Keratinocyte (primary cell): ENCODE results near the gene CDK13. TPM values are rescaled to one million over a fixed set of nuclear protein-coding genes. Genes with fewer than 3 reads are reported as not detected.

ENCODE experiments used
- DNase-seq: peaks from one replicate; pipeline ENCODE4 v3.0.0-alpha.2; 2011; ENCODE audit warnings: low read depth, missing footprints, low spot score
- FAIRE-seq: peaks from 2 replicates; lab custom pipeline; 2011; peaks lifted over from hg19 to GRCh38; lab: Jason Lieb, UNC
- H2AFZ ChIP-seq: 2 replicates; pipeline ENCODE4 v1.6.0; 2012; ENCODE audit warnings: low read length, control low read depth, inconsistent platforms; ENCODE audit not compliant: control insufficient read depth
- H3K27ac ChIP-seq: 2 replicates; pipeline ENCODE4 v1.5.1; 2011; ENCODE audit warnings: low read length; ENCODE audit not compliant: control insufficient read depth, insufficient read depth
- H3K27me3 ChIP-seq: 3 replicates; pipeline ENCODE4 v1.6.0; 2011; ENCODE audit warnings: low read length; ENCODE audit not compliant: control insufficient read depth, insufficient read depth; ENCODE audit errors: extremely low read depth
- H3K36me3 ChIP-seq, 2 experiments: 2 replicates in 1 of 2; 3 replicates in 1 of 2; pipeline ENCODE4 v1.5.1; 2011; ENCODE audit warnings: low read length in 2 of 2, mild to moderate bottlenecking in 1 of 2; ENCODE audit not compliant: control insufficient read depth in 2 of 2, insufficient read depth in 2 of 2; ENCODE audit errors: extremely low read depth in 1 of 2
- H3K4me1 ChIP-seq: 3 replicates; pipeline ENCODE4 v1.5.1; 2011; ENCODE audit warnings: low read length; ENCODE audit not compliant: control insufficient read depth, insufficient read depth; ENCODE audit errors: extremely low read depth
- H3K4me2 ChIP-seq: 3 replicates; pipeline ENCODE4 v1.6.0; 2011; ENCODE audit warnings: low read depth, low read length; ENCODE audit not compliant: control insufficient read depth, insufficient read depth; ENCODE audit errors: extremely low read depth
- H3K4me3 ChIP-seq, 3 experiments: fragments of 200-600 bp in 1 of 3; sonication (generic) in 1 of 3; 2 replicates in 2 of 3; 3 replicates in 1 of 3; pipeline ENCODE4 v1.5.1; 2011 to 2016; ENCODE audit warnings: low read length in 3 of 3, mild to moderate bottlenecking in 3 of 3, control low read depth in 2 of 3, inconsistent platforms in 1 of 3, low read depth in 1 of 3, mixed read lengths in 1 of 3, mixed run types in 1 of 3, moderate library complexity in 1 of 3; ENCODE audit not compliant: control insufficient read depth in 2 of 3, insufficient read depth in 2 of 3; ENCODE audit errors: extremely low read depth in 1 of 3
- H3K79me2 ChIP-seq: 2 replicates; pipeline ENCODE4 v1.6.0; 2012; ENCODE audit warnings: low read length; ENCODE audit not compliant: control insufficient read depth, insufficient read depth
- H3K9ac ChIP-seq: 3 replicates; pipeline ENCODE4 v1.6.0; 2011; ENCODE audit warnings: low read length; ENCODE audit not compliant: control insufficient read depth, insufficient read depth; ENCODE audit errors: extremely low read depth
- H3K9me1 ChIP-seq: 3 replicates; pipeline ENCODE4 v1.6.0; 2011; ENCODE audit warnings: low read length; ENCODE audit not compliant: control insufficient read depth, insufficient read depth; ENCODE audit errors: extremely low read depth
- H3K9me3 ChIP-seq: 2 replicates; pipeline ENCODE4 v1.5.1; 2012; ENCODE audit warnings: low read depth, low read length; ENCODE audit not compliant: control insufficient read depth
- H4K20me1 ChIP-seq: 3 replicates; pipeline ENCODE4 v1.6.0; 2011; ENCODE audit warnings: low read length; ENCODE audit not compliant: control insufficient read depth, insufficient read depth; ENCODE audit errors: extremely low read depth
- CTCF ChIP-seq, 3 experiments: IDR thresholded peaks in 1 of 3; conservative IDR thresholded peaks in 1 of 3; optimal IDR thresholded peaks in 1 of 3; 2 replicates in 2 of 3; 3 replicates in 1 of 3; pipeline versions ENCODE3 to v1.5.1; 2011; ENCODE audit warnings: low read length in 3 of 3, mild to moderate bottlenecking in 3 of 3, moderate library complexity in 2 of 3, control low read depth in 1 of 3, inconsistent platforms in 1 of 3; ENCODE audit not compliant: insufficient read depth in 2 of 3; ENCODE audit errors: extremely low read depth in 1 of 3
- EZH2 ChIP-seq: IDR thresholded peaks from one replicate; pipeline ENCODE4 v1.6.1; 2012; ENCODE audit warnings: inconsistent platforms, mild to moderate bottlenecking, low read length, moderate library complexity
- dilution Hi-C: fragments of 300-500 bp; cut with MboI; formaldehyde crosslinking; loops from one replicate; pipeline ENCODE4 v1.7.0; 2020; ENCODE audit warnings: low sequenced_read_pairs; ENCODE audit not compliant: extremely low pct_ligation_motif_present
- polyA plus RNA-seq, 5 experiments: library from polyadenylated mRNA; depleted of rRNA in 3 of 5; stranded (reverse) in 3 of 5; stranded (forward) in 1 of 5; unstranded in 1 of 5; fragments of >200 nt; gene quantifications; 1 replicate in 1 of 5; 2 replicates in 3 of 5; 3 replicates in 1 of 5; pipeline versions ENCODE4 v1.2.1 to v1.2.3, GENCODE V29; 2011 to 2012; ENCODE audit warnings: missing spikeins in 2 of 5, low read depth in 1 of 5, low replicate concordance in 1 of 5

CDK13 gene
- polyA plus RNA-seq, 1 donor (not counting 4 experiments of a cell fraction or from before 2014, with no cell fraction given) = 25.4 TPM

GRCh38 chr7:39973801-39974200 lies 23.7 kb downstream of the CDK13 start:
- TF ChIP-seq EZH2 (no peak), CTCF (optimal IDR thresholded peaks at IDR 0.05 in 1 of 3, IDR thresholded peaks at IDR 0.05 in 1 of 3, conservative IDR thresholded peaks at IDR 0.05 in 1 of 3; ENCODE audit: extremely low read depth in 1 of 3, insufficient read depth in 2 of 3, low read length in 3 of 3) (no peak)
- Histone ChIP-seq H3K9ac (no peak overlapping the region), H3K27me3 (no peaks in the 10 kb centered on the region), H3K27ac (no peak overlapping the region), H2AFZ (no peak overlapping the region), H3K9me3 (no peaks in the 10 kb centered on the region), H4K20me1 (peaks cover 4% of the 10 kb centered on the region), H3K79me2 (peaks cover 98% of the 10 kb centered on the region), H3K4me1 (peaks cover 13% of the 10 kb centered on the region), H3K4me2 (no peak overlapping the region), H3K9me1 (peaks cover 2% of the 10 kb centered on the region), H3K4me3 (no peak overlapping the region), H3K36me3 (no peaks in the 10 kb centered on the region)
- DNase-seq (no peak), FAIRE-seq (no peak)
- dilution Hi-C loops = no loop called here

DNA sequence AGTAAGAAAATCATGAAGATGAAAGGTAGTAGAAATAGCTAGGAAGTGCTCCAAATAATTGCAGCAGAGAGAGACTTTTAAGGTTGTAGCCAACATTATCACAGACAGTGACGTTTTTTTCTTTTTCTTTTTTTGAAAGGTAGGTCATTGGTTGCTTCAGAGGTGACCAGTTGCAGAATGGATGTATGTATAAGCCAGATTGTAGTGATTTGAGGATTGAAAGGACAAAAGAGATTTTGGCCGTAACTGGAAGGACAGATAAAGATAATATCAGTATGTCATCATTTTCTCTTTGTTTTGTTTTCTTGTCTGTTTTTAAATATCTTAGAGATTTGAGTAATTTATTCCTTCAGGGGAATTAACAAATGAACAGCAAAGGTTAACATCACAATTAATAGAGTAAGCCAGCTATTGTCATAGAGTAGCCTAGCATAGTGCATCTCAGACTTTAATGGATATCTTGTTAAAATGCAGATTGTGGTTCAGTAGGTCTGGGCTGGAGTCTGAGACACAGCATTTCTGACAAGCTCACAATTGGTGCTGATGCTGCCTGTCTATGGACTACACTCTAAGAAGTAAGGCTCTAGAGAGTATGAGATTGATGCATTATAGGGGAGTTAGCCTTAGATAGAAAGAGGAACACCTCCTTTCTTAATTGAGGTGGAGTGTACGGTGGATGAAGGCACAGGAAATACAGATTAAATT lies 28.3 kb downstream of the CDK13 start:
- no peaks in the 10 kb centered on the region for H3K9me3 ChIP-seq
- no peak overlapping the region for H3K4me2 ChIP-seq
- FAIRE-seq (no peak), DNase-seq (no peak)
- H2AFZ ChIP-seq = no peak overlapping the region
- no peak for TF ChIP-seq CTCF (optimal IDR thresholded peaks at IDR 0.05 in 1 of 3, IDR thresholded peaks at IDR 0.05 in 1 of 3, conservative IDR thresholded peaks at IDR 0.05 in 1 of 3; ENCODE audit: extremely low read depth in 1 of 3, insufficient read depth in 2 of 3, low read length in 3 of 3)
- no peak for TF ChIP-seq EZH2
- H3K27me3 ChIP-seq = no peaks in the 10 kb centered on the region
- H4K20me1 ChIP-seq = peaks cover 7% of the 10 kb centered on the region
- peaks cover 81% of the 10 kb centered on the region for H3K79me2 ChIP-seq
- dilution Hi-C loops = no loop called here
- no peak overlapping the region for H3K27ac ChIP-seq
- H3K4me3 ChIP-seq = no peak overlapping the region
- H3K36me3 ChIP-seq = no peaks in the 10 kb centered on the region
- peaks cover 2% of the 10 kb centered on the region for H3K9me1 ChIP-seq
- H3K4me1 ChIP-seq = no peaks in the 10 kb centered on the region
- no peak overlapping the region for H3K9ac ChIP-seq
